ENCODE results near the gene ROPN1L.

DNA sequence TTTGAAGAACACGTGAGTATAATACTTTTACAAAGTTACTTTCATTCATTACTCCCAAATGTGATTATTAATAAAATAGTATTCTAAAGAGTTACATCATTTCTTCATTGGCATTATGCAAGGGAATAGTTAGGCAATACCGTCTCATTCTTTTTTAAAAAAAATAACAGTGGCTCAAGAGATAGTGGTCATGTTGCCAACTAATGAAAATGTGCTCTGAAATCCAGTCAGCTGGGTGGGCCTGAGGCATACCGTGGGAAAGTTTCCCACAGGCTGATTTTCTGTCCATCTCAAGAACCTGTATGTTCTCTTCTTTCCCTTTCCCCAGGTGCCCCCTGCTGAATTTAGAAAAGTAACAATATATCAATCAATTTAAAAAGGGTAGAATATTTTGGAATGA is 40.8 kb upstream of the ROPN1L start:
- TF ChIP-seq, protein P1, sequence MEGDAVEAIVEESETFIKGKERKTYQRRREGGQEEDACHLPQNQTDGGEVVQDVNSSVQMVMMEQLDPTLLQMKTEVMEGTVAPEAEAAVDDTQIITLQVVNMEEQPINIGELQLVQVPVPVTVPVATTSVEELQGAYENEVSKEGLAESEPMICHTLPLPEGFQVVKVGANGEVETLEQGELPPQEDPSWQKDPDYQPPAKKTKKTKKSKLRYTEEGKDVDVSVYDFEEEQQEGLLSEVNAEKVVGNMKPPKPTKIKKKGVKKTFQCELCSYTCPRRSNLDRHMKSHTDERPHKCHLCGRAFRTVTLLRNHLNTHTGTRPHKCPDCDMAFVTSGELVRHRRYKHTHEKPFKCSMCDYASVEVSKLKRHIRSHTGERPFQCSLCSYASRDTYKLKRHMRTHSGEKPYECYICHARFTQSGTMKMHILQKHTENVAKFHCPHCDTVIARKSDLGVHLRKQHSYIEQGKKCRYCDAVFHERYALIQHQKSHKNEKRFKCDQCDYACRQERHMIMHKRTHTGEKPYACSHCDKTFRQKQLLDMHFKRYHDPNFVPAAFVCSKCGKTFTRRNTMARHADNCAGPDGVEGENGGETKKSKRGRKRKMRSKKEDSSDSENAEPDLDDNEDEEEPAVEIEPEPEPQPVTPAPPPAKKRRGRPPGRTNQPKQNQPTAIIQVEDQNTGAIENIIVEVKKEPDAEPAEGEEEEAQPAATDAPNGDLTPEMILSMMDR (IDR thresholded peaks at IDR 0.05; ENCODE audit: insufficient read depth, low read length, poor library complexity, severe bottlenecking): no peak
- TF ChIP-seq EZH2phosphoT487 (conservative IDR thresholded peaks at IDR 0.05; ENCODE audit: low read length): no peak
